GOT3 (cell line): ENCODE results near the gene JAGN1.
"Not testable (repeated sequence)": the region's sequence is repeated elsewhere in the genome, so short reads cannot be mapped to it uniquely, and the experiment has no call there.

Experiments used
- DNase-seq: peaks from one replicate; lab custom pipeline; 2025; ENCODE audit warnings: mixed read lengths; lab: John Stamatoyannopoulos, UW

JAGN1 gene

DNA sequence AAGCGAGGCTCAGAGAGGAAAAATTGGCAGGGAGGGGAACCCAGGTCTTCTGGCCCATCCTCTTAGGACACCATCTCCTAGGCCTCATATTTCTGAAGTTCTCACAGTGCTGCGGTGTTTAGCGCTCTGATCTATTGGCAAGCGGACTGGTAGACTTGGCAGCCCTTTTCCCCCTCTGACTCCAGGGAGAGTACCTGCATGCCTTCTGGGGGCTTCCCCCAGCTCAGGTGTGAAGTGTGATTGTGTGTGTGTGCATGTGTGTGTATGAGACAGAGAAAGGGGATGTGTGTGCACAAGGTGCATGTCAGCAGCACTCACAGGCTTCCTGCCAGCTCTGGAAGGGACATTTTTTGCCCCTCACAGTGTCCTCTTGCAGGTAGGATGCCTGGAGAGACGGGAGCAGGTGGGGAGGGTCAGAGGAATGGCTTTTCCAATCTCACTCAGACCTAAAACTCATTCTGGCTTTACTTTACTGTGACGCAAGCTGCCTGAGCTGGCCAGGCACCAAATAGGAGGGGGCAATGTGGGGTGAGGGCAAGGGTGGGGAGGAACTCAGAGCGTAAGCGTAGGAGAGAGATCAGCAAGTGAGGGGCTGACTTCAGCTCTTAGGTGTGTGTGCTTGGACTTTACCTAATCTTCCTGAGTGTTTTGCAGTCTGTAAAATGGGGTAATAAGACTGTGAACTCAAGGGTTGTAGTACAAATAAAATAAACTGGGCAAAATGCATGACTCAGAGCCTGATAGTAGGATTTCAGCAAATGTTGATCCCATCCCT is 8.2 kb downstream of the JAGN1 start:
- no peak for DNase-seq

DNA sequence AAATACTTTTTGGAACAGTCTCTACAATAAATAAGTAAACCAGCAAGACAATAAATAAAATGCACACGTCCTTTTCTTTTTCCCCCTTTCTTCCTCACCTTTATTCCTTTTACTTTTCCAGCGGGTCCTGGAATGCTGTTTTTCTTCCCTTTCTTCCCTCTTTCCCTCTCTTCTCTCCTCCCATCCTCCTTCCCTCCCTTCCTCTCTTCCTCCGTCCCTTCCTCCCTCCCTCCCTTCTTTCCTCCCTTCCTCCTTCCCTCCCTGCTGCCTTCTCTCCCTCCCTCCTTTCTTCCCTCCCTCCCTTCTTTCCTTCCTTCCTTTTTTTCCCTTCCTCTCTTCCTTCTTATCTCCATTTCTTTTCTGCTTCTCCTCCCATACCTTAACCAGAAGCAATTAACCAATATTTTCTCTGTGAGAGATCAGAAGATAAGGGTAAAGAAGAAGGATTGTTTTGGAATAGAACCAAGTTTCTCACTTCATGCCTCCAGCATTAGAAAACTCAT is 8.9 kb downstream of the JAGN1 start:
- DNase-seq: no peak

DNA sequence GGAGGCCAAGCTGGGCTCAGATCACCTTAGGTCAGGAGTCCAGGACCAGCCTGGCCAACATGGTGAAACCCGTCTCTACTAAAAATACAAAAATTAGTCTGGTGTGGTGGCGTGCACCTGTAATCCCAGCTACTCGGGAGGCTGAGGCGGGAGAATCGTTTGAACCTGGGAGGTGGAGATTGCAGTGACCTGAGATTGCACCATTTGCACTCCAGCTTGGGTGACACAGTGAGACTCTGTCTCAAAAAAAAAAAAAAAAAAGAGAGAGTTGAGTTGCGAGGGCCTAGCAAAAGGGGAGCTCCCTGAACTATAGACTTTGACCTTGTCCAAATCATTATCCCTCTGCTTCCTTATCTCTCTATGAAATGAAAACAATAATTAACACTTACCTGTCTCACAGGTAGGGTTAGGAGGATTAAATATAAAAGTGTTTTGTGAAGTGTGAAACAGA is 10.6 kb downstream of the JAGN1 start:
- not testable (repeated sequence) for DNase-seq

DNA sequence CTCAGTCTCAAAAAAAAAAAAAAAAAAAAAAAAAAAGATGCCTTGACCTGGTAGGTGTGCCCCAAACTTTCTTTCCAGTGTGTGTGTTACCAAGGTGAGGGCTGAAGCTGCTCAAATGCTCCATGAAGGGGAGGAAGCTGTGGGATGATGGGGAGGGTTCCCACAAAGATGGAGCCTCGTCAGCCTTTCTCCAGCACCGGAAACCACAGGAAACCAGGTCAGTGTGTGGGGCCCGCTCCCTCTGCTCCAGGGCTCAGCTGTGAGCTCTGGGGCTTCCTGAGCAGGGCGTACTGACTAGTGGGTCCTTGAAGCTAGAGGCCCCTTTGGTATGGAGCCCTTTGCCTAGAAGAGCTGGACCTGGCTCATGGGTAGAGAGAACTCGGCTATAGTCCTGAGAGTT is 11.6 kb downstream of the JAGN1 start:
- no peak for DNase-seq

DNA sequence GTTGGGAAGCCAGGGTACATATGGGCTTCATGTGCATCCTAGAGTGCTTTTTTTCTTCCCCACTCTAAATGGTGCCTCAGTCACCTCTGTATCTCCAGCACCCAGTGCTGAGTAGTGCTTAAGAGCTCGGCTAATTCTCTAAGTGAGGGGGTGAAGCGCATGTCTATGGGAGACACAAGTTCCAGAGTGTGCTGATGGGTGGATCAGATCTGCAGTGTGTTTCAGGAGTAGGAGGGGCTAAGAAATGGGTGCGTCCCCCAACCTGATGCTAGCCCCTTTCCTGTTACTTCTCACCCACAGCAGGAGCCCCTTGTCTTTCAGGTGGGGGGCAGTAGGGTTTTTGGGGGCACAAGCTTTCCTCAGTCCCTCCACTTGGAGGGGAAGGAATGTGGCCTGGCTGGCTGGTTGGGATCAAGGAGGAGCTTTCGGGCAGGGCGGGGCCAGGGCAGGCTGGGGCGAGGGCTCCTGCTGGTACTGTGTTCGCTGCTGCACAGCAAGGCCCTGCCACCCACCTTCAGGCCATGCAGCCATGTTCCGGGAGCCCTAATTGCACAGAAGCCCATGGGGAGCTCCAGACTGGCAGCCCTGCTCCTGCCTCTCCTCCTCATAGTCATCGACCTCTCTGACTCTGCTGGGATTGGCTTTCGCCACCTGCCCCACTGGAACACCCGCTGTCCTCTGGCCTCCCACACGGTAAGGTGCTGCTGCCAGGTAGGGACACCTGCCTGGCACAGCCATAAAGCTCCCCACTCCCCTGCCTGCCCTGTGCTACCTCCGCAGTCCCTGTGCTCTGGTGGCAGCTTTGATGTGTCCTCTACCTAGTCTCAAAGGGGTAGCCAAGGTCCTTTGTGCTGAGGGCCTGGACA is 12.2 kb downstream of the JAGN1 start, which contains the start of gene IL17RE:
TSS of gene IL17RE (plus strand) at position 477 of the 866 bp plus-strand sequence. CDS start at position 562, 85 bp downstream.
- DNase-seq: no peak

- DNase-seq: no peak
These were observed 12.8 kb downstream of the JAGN1 start for GRCh38 chr3:9903238-9903624.

DNA sequence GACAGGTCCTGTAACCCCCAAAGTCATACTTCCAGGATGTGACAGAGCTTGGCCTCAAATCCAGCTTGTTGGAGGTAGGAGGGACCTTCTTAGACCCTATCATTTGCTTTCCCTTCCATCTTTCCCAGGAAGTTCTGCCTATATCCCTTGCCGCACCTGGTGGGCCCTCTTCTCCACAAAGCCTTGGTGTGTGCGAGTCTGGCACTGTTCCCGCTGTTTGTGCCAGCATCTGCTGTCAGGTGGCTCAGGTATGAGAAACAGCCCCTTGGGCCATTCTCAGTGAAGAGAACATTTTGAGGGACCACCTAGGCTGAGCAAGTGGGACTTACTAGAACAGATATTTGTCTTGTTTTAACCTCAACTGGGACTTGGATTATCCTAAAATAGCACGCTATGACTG is 13.5 kb downstream of the JAGN1 start:
- no peak for DNase-seq

DNA sequence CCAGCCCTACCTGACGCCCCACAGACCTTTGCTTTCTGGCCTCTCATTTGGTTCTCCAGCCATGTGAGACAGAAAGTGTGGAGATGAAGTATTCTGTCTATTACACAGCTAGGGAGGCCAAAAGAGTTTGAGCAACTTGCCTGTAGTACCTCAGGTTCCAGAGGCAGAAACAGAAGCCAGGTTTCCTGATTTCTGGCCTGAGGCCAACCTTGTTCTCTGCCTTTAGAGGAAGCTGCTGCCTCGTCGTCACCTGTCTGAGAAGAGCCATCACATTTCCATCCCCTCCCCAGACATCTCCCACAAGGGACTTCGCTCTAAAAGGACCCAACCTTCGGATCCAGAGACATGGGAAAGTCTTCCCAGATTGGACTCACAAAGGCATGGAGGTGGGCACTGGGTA is 16.1 kb downstream of the JAGN1 start:
- no peak for DNase-seq

DNA sequence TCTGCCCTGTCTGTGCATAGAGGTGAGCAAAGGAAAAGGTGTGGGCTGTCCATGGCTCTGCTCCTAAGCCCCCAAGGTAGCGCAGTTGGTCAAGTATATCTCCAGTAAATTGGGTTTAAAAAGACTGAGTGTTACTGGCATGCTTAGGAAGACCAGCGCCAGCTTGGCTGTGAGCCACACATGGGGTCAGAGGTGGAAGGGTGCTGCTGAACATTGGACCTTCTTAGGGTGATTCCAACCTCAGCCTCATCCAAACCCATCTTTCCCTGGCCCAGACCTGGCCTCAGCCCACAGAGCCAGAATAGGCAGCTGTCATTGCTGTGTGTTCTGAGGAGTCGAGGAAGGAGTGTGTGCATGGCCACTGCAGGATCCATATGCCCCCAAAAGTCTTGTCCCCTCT is 17.9 kb downstream of the JAGN1 start:
- no peak for DNase-seq

GRCh38 chr3:9909221-9910013 is 19.0 kb downstream of the JAGN1 start:
- DNase-seq: no peak

GRCh38 chr3:9911863-9912262 is 21.5 kb downstream of the JAGN1 start:
- DNase-seq: no peak

DNA sequence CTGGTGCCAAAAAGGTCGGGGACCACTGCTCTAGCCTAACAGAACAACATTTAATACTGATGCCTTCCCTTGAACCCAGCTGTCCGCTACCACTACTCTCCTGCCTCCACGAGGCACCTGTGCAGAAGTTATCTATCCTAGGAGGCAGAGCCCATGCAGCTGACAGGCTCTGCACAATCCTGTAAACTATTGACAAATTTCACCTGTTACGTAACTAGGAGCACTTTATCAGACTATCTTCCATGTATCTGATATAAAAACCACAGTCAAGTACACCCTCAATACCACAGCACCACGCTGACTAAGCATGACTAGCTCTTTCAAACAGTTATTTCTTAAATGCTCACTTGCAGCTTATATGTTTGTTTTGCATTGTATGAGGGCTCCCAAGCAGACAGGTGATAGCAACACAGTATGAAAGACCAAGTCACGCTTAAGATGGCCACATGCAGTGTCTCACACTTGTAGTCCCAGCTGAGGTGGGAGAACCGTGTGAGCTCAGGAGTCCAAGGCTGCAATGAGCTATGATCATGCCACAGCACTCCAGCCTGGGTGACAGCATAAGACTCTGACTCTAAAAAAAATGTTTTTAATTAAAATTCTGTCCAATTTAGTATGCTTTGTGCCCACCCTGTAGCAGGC is 22.0 kb downstream of the JAGN1 start:
- DNase-seq: no peak

DNA sequence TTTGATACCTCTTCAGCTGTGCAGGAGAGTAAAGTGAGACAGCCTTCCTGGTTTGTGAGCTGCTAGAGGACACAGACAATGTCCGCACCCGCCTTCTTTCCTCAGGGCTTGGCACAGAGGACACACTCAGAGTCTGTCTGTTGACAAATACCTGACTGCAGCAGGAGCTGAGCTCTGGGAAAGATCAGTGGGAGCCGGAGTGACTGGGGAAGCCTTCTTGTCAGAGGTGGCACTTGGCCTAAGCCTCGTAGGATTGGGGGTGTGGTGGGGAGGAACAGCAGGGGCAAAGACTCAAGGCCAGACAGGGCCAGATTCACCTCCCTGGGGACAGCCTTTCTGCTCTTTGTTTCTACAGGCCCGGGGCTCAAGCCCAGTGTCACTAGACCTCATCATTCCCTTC is 23.2 kb downstream of the JAGN1 start:
- DNase-seq: no peak

GRCh38 chr3:9914011-9914410 is 23.6 kb downstream of the JAGN1 start:
- DNase-seq: no peak

GRCh38 chr3:9914559-9915253 is 24.3 kb downstream of the JAGN1 start:
- no peak for DNase-seq

GRCh38 chr3:9915254-9916141 is 25.1 kb downstream of the JAGN1 start:
- DNase-seq: no peak

DNA sequence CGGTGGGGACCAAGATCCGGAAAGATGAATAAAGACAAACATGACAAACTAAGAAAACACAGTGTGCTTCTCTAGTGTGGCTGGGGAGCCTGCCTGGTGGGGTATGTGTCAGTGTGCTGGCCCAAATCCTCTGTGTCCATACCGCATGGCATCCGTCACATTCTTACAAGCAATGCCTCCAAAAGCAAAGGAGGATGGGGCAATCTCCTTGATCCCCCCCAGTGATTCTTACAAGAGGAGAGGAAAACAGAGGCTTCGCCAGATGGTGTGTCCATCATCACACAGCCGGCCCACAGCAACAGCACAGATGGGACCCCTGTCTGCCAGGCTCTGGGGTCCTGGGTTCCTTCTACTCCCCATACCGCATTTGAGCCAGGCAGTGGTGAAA is 25.9 kb downstream of the JAGN1 start:
- DNase-seq: no peak

- no peak for DNase-seq
These were observed 26.6 kb downstream of the JAGN1 start, which contains the start of gene IL17RC for GRCh38 chr3:9916734-9917680. Gene IL17RC (plus strand): TSS chr3:9917098. CDS start chr3:9917316, 218 bp downstream.

GRCh38 chr3:9917820-9918219 is 27.4 kb downstream of the JAGN1 start:
- DNase-seq: no peak
